Pancreas (tissue), 10 donors: Measurements from ENCODE around the gene CLEC4G. TPM values are rescaled to one million over a fixed set of nuclear protein-coding genes. Genes with fewer than 3 reads are reported as not detected.
A peak's percentile ranks its signal among the peaks of the same experiment; 100 is the strongest.

ENCODE experiments used
- ATAC-seq, 4 donors: fragments of 200-7000 bp; cut with Tn5 transposase; one replicate each; pipeline versions ENCODE4 v1.8.0 to v1.9.1; 2020; ENCODE audit warnings: mild to moderate bottlenecking in 4 of 4, moderate library complexity in 4 of 4
- DNase-seq, 6 donors: peaks; one replicate each; pipeline ENCODE4 v3.0.0-alpha.2; 2020
- FAIRE-seq: peaks from 2 replicates; lab custom pipeline; 2012; peaks lifted over from hg19 to GRCh38; lab: Jason Lieb, UNC
- H3K27ac ChIP-seq, 4 donors: fragments of 200-600 bp; sonication (generic); 1 replicate in 3 of 4; 2 replicates in 1 of 4; pipeline versions ENCODE4 v1.5.0 to v1.8.0; 2020
- H3K27me3 ChIP-seq, 4 donors: fragments of 200-600 bp; one replicate each; pipeline ENCODE4 v1.8.0; 2021
- H3K36me3 ChIP-seq, 3 donors: fragments of 200-600 bp; sonication (generic) in 1 of 3; one replicate each; pipeline versions ENCODE4 v1.5.0 to v1.8.0; 2020 to 2021
- H3K4me1 ChIP-seq, 3 donors: fragments of 200-600 bp; one replicate each; pipeline ENCODE4 v1.8.0; 2021
- H3K4me3 ChIP-seq, 4 donors: fragments of 200-600 bp; sonication (generic) in 2 of 4; one replicate each; pipeline versions ENCODE4 v1.5.0 to v1.8.0; 2020 to 2021
- H3K9me3 ChIP-seq, 4 donors: fragments of 200-600 bp; one replicate each; pipeline ENCODE4 v1.8.0; 2021
- CTCF ChIP-seq, 4 donors: fragments of 200-600 bp; sonication (generic) in 3 of 4; IDR thresholded peaks; one replicate each; pipeline versions ENCODE4 v1.5.0 to v1.8.0; 2021; ENCODE audit warnings: antibody characterized with exemption in 4 of 4
- WGBS, 2 donors: extraction: QIAGEN DNeasy Blood & Tissue Kit; methylation state at CpG; one replicate each; pipeline ENCODE4 v1.1.7; 2013; 5-methylcytosine and 5-hydroxymethylcytosine counted together
- intact Hi-C, 3 donors: fragments of 100-400 bp; cut with DNase I; formaldehyde crosslinking; loops; one replicate each; pipeline versions ENCODE4 v1.11.1 to v1.14.2; 2022
- polyA plus RNA-seq, 2 donors: library from polyadenylated mRNA; stranded (reverse); fragments of 200-250 nt; gene quantifications; one replicate each; pipeline ENCODE4 v1.2.3, GENCODE V29; 2013
- total RNA-seq, 6 donors: library from RNA; stranded (reverse); fragmentation: NEBNext Ultra II Directional in 4 of 6; extraction: Animal tissue kit (Norgen Biotek cat#: 25700) in 4 of 6; gene quantifications; one replicate each; pipeline versions ENCODE4 v1.2.1 to v1.2.4, GENCODE V29; 2021 to 2023
- donor health status: healthy with polysubstance abuse.
- donor health status: DM: no; HTN: no; CAD: no; lungs with moderate emphysema.
- donor health status: DM: no; HTN: no; CAD: no.
- donor health status: control.
- donor health status: control.
- donor health status: Bipolar disorder and iron deficiency.
- donor health status: DM: yes; HTN: yes; CAD: no.
- donor health status: DM: no; HTN: no; CAD: no.
- donor health status: DM: no; HTN: no; CAD: no.
- donor health status: DM: yes; HTN: yes; CAD: no.

The CLEC4G gene
- total and polyA plus RNA-seq, 8 donors, result 0.09 to 1.1 (median 0.68) TPM; not detected in 3

DNA sequence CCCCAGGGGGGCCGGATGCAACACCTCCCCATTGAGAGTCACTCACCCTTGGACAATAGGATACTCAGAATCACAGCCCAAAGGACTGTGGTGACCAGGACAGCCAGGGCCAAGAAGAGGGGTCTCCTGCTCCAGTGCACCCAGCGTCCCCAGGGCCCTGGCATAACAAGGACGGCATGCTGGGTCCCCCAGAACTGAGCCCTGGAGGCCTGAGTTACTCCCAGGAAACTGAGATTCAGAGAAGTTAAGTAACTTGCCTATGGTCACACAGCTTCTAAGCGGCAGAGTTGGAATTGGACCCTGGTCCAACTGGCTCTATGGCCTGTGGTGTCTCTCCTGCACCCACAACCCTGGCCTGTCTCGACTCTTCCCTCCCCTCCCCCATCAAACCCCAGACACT lies 295 bp downstream of the CLEC4G start:
- FAIRE-seq, result no peak
- TF ChIP-seq CTCF (IDR thresholded peaks at IDR 0.05), result no peak
- H3K27ac ChIP-seq, result no peak overlapping the region
- no peaks in the 10 kb centered on the region for H3K9me3 ChIP-seq
- ATAC-seq, result no peak
- H3K36me3 ChIP-seq, result no peaks in the 10 kb centered on the region
- H3K4me3 ChIP-seq, result no peak overlapping the region
- peaks cover 0 to 18% (median 2%) of the 10 kb centered on the region in 4 donors for H3K27me3 ChIP-seq
- DNase-seq, result no peak
- intact Hi-C loops, result loop anchor here in 1 of 3 donors (5.0 kb wide), 1 partner anchor 201 kb away; no protein-coding TSS in a partner anchor
- no peaks in the 10 kb centered on the region for H3K4me1 ChIP-seq
- WGBS, 2 donors, result 51 to 61% methylated on average over 5 of the region's 5 CpGs

GRCh38 chr19:7731218-7731595 lies 703 bp downstream of the CLEC4G start:
- ATAC-seq (no peak), DNase-seq (no peak), FAIRE-seq (no peak)
- Histone ChIP-seq H3K9me3 (no peaks in the 10 kb centered on the region), H3K27ac (no peak overlapping the region), H3K4me1 (no peaks in the 10 kb centered on the region), H3K36me3 (no peaks in the 10 kb centered on the region), H3K4me3 (no peak overlapping the region), H3K27me3 (peaks cover 0 to 18% (median 2%) of the 10 kb centered on the region in 4 donors)
- TF ChIP-seq CTCF (IDR thresholded peaks at IDR 0.05), result no peak
- intact Hi-C loops, result loop anchor here in 1 of 3 donors (5.0 kb wide), 1 partner anchor 201 kb away; no protein-coding TSS in a partner anchor
- WGBS, 2 donors, result 48 to 55% methylated on average over 36 to 39 of the region's 39 CpGs

- Histone ChIP-seq H3K36me3 (no peaks in the 10 kb centered on the region), H3K27me3 (peaks cover 0 to 18% (median 2%) of the 10 kb centered on the region in 4 donors), H3K9me3 (no peaks in the 10 kb centered on the region), H3K4me3 (no peak overlapping the region), H3K4me1 (no peaks in the 10 kb centered on the region), H3K27ac (no peak overlapping the region)
- WGBS, 2 donors, result 4% methylated on average over 56 to 78 of the region's 78 CpGs
- ATAC-seq, result no peak
- intact Hi-C loops, result loop anchor here in 1 of 3 donors (5.0 kb wide), 1 partner anchor 202 kb away; no protein-coding TSS in a partner anchor
- FAIRE-seq, result no peak
- TF ChIP-seq CTCF (IDR thresholded peaks at IDR 0.05), result no peak
- DNase-seq, result peak in 1 of 6 donors; percentile 45
Measured at GRCh38 chr19:7730286-7731217, 1.4 kb downstream of the CLEC4G start.

DNA sequence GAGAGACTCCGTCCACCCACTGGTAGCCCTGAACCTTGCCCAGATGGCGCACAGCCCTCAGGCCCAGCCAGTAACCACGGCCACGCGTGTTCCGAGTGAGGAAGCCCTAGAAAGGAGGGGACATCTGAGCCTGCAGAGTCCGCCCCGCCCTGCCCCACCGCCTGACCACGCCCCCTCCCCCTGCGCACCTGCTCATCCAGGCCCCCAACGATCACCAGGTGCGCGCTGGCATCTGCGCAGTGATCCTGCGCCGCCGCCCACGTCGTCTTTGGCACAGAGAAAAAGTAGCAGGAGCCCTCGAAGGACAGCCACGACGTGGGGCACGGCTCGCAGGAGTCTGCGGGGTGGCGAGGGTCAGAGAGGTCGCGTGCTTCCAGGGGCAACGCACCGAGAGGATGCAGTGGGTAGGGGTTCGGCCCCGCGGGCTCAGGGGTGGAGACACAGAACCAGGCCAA lies 2.1 kb downstream of the CLEC4G start:
- no peak for TF ChIP-seq CTCF (IDR thresholded peaks at IDR 0.05)
- FAIRE-seq, result no peak
- Histone ChIP-seq H3K4me3 (no peak overlapping the region), H3K27ac (no peak overlapping the region), H3K36me3 (no peaks in the 10 kb centered on the region), H3K4me1 (no peaks in the 10 kb centered on the region), H3K9me3 (no peaks in the 10 kb centered on the region), H3K27me3 (peaks cover 0 to 18% (median 2%) of the 10 kb centered on the region in 4 donors)
- no peak for DNase-seq
- intact Hi-C loops, result loop anchor here in 1 of 3 donors (5.0 kb wide), 1 partner anchor 202 kb away; no protein-coding TSS in a partner anchor
- no peak for ATAC-seq
- WGBS, 2 donors, result 3% methylated on average over 33 to 34 of the region's 34 CpGs
